Colonic mucosa (tissue), 4 donors: ENCODE results near the gene KLK15. TPM values are rescaled to one million over a fixed set of nuclear protein-coding genes. Genes with fewer than 3 reads are reported as not detected.

Source experiments
- DNase-seq: peaks from one replicate; pipeline ENCODE4 v3.0.0-alpha.2; 2020
- H3K27ac ChIP-seq: fragments of 200-600 bp; one replicate; pipeline ENCODE4 v1.8.0; 2021
- H3K27me3 ChIP-seq: fragments of 200-600 bp; one replicate; pipeline ENCODE4 v1.8.0; 2021
- H3K36me3 ChIP-seq: fragments of 200-600 bp; one replicate; pipeline ENCODE4 v1.8.0; 2021
- H3K4me1 ChIP-seq: fragments of 200-600 bp; one replicate; pipeline ENCODE4 v1.8.0; 2021; ENCODE audit warnings: mild to moderate bottlenecking
- H3K4me3 ChIP-seq: fragments of 200-600 bp; one replicate; pipeline ENCODE4 v1.8.0; 2021
- H3K9ac ChIP-seq, 2 donors: one replicate each; pipeline ENCODE4 v1.7.0; 2013; ENCODE audit warnings: control low read depth in 2 of 2, low read depth in 2 of 2, low read length in 2 of 2
- H3K9me3 ChIP-seq: fragments of 200-600 bp; one replicate; pipeline ENCODE4 v1.8.0; 2021
- CTCF ChIP-seq: fragments of 200-600 bp; IDR thresholded peaks from one replicate; pipeline ENCODE4 v1.8.0; 2022; ENCODE audit warnings: antibody characterized with exemption, mild to moderate bottlenecking
- intact Hi-C: fragments of 100-400 bp; cut with DNase I; formaldehyde crosslinking; loops from one replicate; pipeline ENCODE4 v1.14.1; 2022
- total RNA-seq, 2 donors: library from RNA; stranded (reverse); fragmentation: NEBNext Ultra II Directional in 1 of 2; extraction: Animal tissue kit (Norgen Biotek cat#: 25700) in 1 of 2; gene quantifications; one replicate each; pipeline ENCODE4 v1.2.1, GENCODE V29; 2021
- donor health status: healthy.
- donor health status: DM: no; HTN: no; CAD: no.
- donor health status: DM: no; HTN: no; CAD: no.

The KLK15 gene
- 1 to 10 TPM; 2.9 to 3.6 TPM for total RNA-seq

- H3K4me3 ChIP-seq, result no peak within 1 kb of the TSS
- no peaks in the 10 kb centered on the region for H3K27me3 ChIP-seq
- TF ChIP-seq CTCF, result no peak
- H3K9ac ChIP-seq, result no peak within 1 kb of the TSS
- DNase-seq, result no peak
- intact Hi-C loops, result no loop called here
- H3K36me3 ChIP-seq, result no peaks in the 10 kb centered on the region
- no peaks in the 10 kb centered on the region for H3K4me1 ChIP-seq
- H3K27ac ChIP-seq, result no peak within 1 kb of the TSS
- H3K9me3 ChIP-seq, result no peaks in the 10 kb centered on the region
These were observed at the start of gene KLK15 for GRCh38 chr19:50833117-50833801. Gene KLK15, minus strand, starts transcription at chr19:50833574. Its CDS starts 2,082 bp downstream, at chr19:50831492.

- Histone ChIP-seq H3K27me3 (no peaks in the 10 kb centered on the region), H3K9me3 (no peaks in the 10 kb centered on the region), H3K4me1 (no peaks in the 10 kb centered on the region), H3K36me3 (no peaks in the 10 kb centered on the region), H3K27ac (no peak overlapping the region), H3K9ac (no peak overlapping the region), H3K4me3 (no peak overlapping the region)
- DNase-seq, result no peak
- intact Hi-C loops, result no loop called here
- TF ChIP-seq CTCF, result no peak
These were observed 48.8 kb upstream of the KLK15 start for GRCh38 chr19:50882188-50882587.

- intact Hi-C loops, result no loop called here
- Histone ChIP-seq H3K27me3 (no peaks in the 10 kb centered on the region), H3K9me3 (no peaks in the 10 kb centered on the region), H3K27ac (no peak overlapping the region), H3K4me3 (no peak overlapping the region), H3K4me1 (no peaks in the 10 kb centered on the region), H3K36me3 (no peaks in the 10 kb centered on the region), H3K9ac (no peak overlapping the region)
- no peak for TF ChIP-seq CTCF
- DNase-seq, result no peak
These were observed 46.9 kb upstream of the KLK15 start for GRCh38 chr19:50880241-50880640.

- Histone ChIP-seq H3K4me3 (no peak overlapping the region), H3K4me1 (no peaks in the 10 kb centered on the region), H3K9ac (no peak overlapping the region), H3K27ac (no peak overlapping the region), H3K27me3 (no peaks in the 10 kb centered on the region), H3K36me3 (no peaks in the 10 kb centered on the region), H3K9me3 (no peaks in the 10 kb centered on the region)
- no peak for TF ChIP-seq CTCF
- DNase-seq, result no peak
- intact Hi-C loops, result no loop called here
These were observed 45.5 kb upstream of the KLK15 start for GRCh38 chr19:50878851-50879250.

- Histone ChIP-seq H3K27ac (no peak overlapping the region), H3K4me3 (no peak overlapping the region), H3K4me1 (no peaks in the 10 kb centered on the region), H3K27me3 (no peaks in the 10 kb centered on the region), H3K9ac (no peak overlapping the region), H3K36me3 (no peaks in the 10 kb centered on the region), H3K9me3 (no peaks in the 10 kb centered on the region)
- no peak for DNase-seq
- TF ChIP-seq CTCF, result no peak
- intact Hi-C loops, result no loop called here
These were observed 44.0 kb upstream of the KLK15 start for GRCh38 chr19:50877338-50877737.
